NCI-H2029 treated with DMSO at 0.1 percent for 48 hours (cell line): ENCODE data around the gene ZNF613.
"Not testable (repeated sequence)": the region's sequence is repeated elsewhere in the genome, so short reads cannot be mapped to it uniquely, and the experiment has no call there.

Source experiments
- DNase-seq: peaks from one replicate; lab custom pipeline; 2025; lab: John Stamatoyannopoulos, UW

The ZNF613 gene

GRCh38 chr19:51926784-51927741, at the start of gene ZNF613:
Gene ZNF613, plus strand, starts transcription at chr19:51927472. Its CDS starts 8,749 bp downstream, at chr19:51936221.
- peak; percentile 91 for DNase-seq

DNA sequence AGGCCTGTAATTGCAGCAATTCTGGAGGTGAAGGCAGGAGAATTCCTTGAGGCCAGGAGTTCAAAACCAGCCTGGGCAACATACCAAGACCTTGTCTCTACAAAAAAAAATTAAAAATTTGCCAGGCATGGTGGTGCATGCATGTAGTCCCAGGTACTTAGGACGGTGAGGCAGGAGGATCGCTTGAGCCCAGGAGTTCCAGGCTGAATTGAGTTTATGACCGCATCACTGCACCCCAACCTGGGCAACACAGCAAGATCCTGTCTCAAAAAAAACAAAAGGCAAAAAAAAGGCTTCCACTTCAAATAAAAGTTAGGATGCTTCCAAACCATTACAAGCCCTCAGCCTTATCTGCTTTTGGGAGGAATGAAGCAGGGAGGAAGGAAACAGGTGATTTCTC, 44.8 kb upstream of the ZNF613 start:
- no peak for DNase-seq

- DNase-seq = no peak
Measured at GRCh38 chr19:51884713-51885112, 42.6 kb upstream of the ZNF613 start.

GRCh38 chr19:51887522-51888498, 39.5 kb upstream of the ZNF613 start, which contains the start of gene ZNF577:
Gene ZNF577, minus strand, starts transcription at chr19:51887951. Its CDS starts 7,569 bp downstream, at chr19:51880382.
- DNase-seq = no peak

DNA sequence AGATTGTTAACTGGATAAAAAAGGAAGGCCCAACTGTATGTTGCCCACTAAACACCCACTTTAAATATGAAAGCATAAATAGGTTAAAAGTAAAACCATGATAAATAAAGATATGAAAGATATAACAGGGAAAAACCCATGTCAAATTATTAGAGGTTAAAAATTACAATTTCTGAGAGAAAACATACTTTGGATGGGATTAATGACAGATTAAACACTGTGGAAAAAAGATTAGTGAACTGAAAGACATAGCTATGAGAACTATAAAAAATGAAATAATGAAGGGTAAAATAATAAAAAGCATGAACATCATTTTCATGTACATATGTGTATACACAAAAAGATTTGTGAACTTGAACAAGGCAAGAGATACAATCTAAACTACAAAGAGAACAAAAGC, 37.3 kb upstream of the ZNF613 start:
- no peak for DNase-seq

DNA sequence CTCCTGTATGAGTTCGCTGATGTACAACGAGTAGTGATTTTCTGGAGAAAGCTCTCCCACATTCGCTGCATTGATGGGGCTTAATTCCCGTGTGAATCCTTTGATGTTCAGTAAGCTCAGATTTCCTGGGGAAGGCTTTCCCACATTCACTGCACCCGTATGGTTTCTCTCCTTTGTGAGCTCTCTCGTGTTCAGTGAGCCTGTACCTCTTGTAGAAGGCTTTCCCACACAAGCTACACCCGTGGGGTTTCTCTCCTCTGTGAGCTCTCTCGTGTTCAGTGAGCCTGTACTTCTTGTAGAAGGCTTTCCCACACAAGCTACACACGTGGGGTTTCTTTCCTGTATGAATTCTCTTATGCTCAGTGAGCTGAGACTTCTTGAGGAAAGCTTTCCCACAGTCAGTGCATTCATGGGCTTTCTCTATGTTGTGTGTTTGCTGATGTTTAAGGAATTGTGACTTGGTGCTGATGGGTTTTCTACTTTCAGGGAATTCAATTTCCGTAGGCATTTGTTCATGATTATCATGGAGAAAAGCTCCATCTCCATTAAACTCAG, 36.0 kb upstream of the ZNF613 start:
- no peak for DNase-seq

DNA sequence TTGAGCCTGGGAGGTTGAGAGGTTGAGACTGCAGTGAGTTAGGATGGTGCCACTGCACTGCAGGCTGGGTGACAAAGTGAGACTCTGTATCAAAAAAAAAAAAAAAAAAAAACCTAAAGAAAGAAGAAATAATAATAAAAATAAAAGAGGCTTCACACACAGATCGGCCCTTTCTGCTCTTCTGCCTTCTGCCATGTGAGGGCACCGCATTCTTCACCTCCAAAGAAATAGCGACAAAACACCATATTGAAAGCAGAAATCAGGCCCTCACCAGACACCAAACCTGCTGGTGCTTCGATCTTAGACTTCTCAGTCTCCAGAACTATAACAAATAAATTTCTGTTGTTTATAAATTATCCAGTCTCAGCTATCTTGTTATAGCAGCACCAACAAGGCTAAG, 25.4 kb upstream of the ZNF613 start:
- DNase-seq = no peak

DNA sequence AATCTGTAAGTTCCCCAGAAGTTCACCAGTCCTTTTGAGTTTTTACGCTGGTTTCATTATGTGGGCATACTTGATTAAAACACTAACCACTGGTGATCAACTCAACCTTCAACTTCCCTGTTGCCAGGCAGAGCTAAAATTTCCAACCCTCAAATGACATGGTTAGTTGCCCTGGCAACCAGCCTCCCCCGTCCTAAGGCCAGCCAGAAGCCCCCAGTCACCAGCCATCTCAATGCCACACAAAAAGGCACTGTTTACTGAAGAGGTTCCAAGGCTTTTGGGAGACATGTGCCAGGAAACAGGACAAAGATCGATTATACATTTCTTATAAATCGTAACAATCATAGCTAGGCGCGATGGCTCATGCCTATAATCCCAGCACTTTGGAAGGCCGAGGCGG, 24.1 kb upstream of the ZNF613 start:
- DNase-seq = no peak

DNA sequence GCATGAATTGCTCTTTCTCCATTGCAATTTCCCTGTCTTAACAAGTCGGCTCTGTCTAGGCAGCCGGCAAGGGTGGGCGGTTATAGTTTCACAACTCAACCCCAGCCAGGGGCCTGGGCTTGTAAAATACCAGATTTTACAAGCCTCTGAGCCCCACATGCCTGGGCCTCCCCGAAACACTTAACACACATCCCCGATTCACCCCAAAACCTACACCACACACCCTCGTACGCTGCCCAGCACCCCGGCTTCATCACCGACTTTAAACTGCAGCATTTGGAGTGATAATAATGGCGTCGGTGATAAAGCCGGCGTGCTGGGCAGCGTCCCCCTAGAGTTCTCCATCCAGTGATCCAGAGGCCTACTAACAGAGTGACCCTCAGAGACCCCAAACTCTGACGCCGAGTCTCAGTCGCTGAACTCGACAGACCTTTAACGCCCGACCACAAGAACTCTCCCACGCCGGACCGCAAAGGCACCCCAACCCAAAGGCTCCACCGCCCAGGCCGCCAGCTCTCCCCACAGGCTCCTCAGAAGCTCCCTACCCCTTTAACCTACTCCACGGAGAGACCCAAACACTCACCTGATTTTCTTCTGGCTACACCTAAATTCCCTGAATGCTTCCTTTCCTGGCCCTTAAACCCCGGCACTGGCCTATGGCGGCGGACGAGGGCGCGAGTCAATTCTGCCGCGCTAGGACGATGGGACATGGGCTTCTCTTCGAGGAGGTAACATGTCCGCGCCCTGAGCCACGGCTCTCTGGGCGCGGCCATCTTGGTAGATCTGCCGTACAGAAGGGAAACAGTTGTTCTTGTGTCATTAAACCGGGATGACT, 22.7 kb upstream of the ZNF613 start, which contains the start of gene ZNF649:
TSS of gene ZNF649 (minus strand) at position 687 of the 835 bp plus-strand sequence. CDS start 4,910 bp downstream, outside the sequence.
- DNase-seq = peak; percentile 30

- DNase-seq = no peak
Measured at GRCh38 chr19:51905206-51905605, 22.1 kb upstream of the ZNF613 start.

DNA sequence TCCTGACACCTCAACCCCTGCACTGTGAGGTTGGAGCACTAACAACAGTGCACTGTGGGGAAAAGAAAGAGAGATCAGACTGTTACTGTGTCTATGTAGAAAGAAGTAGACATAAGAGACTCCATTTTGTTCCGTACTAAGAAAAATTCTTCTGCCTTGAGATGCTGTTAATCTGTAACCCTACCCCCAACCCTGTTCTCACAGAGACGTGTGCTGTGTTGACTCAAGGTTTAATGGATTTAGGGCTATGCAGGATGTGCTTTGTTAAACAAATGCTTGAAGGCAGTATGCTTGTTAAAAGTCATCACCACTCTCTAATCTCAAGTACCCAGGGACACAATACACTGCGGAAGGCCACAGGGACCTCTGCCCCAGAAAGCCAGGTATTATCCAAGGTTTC, 21.6 kb upstream of the ZNF613 start:
- not testable (repeated sequence) for DNase-seq

DNA sequence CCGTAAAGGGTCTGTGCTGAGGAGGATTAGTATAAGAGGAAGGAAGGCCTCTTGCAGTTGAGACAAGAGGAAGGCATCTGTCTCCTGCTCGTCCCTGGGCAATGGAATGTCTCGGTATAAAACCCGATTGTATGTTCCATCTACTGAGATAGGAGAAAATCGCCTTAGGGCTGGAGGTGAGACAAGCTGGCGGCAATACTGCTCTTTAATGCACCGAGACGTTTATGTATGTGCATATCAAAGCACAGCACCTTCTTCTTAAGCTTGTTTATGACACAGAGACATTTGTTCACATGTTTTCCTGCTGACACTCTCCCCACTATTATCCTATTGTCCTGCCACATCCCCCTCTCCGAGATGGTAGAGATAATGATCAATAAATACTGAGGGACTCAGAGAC, 21.2 kb upstream of the ZNF613 start:
- not testable (repeated sequence) for DNase-seq

DNA sequence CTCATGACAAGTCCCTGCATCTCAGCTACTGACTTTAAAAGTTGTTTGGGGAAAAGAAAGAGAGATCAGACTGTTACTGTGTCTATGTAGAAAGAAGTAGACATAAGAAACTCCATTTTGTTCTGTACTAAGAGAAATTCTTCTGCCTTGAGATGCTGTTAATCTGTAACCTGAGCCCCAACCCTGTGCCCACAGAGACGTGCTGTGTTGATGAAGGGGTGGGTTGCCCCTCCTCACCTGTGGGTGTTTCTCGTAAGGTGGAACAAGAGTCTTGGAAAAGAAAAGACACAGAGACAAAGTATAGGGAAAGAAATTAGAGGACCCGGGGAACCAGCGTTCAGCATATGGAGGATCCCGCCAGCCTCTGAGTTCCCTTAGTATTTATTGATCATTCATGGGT, 19.3 kb upstream of the ZNF613 start:
- not testable (repeated sequence) for DNase-seq

GRCh38 chr19:51915324-51915867, 11.9 kb upstream of the ZNF613 start:
- DNase-seq = no peak

- no peak for DNase-seq
Measured at GRCh38 chr19:51916167-51916566, 11.1 kb upstream of the ZNF613 start.

DNA sequence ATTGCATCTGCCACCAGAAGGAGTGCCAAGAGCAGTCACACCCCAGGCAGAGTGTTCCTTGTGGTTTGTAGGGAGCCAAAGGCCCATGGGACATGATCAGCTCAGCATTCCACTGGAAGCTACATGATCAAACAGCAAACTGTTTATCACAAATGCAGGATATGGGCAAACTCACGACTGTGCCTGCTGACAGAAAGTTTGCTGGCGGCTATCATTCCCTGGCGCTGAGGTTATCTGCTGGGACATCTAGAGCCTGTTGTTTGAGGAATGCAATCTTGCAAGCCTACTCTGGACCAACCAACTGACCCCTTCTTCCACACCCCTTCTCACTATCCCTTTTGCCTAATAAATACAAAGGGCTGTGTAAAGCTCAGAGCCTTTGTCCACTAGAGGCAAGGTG, 7.7 kb upstream of the ZNF613 start:
- DNase-seq = no peak

GRCh38 chr19:51921949-51922348, 5.3 kb upstream of the ZNF613 start:
- DNase-seq = no peak

DNA sequence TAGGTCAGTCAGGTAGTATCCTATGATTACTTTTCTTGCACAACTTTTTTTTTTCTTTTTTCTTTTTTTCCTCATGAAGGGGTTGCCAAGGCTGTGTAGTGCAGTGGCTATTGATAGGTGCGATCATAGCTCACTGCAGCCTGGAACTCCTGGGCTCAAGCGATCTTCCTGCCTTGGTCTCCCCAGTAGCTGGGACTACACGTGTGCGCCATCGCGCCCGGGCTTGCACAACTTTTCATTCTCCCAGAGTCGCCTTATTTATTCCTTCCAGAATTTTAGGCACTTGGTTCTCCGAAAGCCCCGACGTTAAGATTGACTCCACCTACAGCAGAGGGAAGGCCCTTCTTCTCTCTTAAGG, 867 bp upstream of the ZNF613 start:
- DNase-seq = no peak

GRCh38 chr19:51927859-51928258, 587 bp downstream of the ZNF613 start:
- DNase-seq = no peak

DNA sequence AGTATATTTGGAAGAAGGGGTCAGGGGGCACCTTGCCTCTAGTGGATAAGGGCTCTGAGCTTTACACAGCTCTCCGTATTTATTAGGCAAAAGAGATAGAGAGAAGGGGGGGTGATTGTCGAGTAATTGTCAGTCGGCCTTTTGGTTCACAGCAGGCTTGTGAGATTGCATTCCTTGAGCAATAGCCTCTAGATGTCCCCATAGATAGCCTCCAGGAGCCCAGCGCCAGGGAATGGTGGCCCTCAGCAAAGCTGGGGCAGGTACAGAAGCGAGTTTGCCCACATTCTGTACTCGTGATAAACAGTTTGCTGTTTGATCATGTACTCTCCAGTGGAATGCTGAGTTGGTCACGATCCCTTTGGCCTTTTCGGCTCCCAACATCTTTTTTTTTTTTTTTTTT, 4.6 kb downstream of the ZNF613 start:
- no peak for DNase-seq

GRCh38 chr19:51938936-51939335, 11.7 kb downstream of the ZNF613 start:
- DNase-seq = no peak
